Putamen (tissue), 1 donor: ENCODE results near the gene TMEM252.

Experiments used
- DNase-seq: peaks from one replicate; pipeline ENCODE4 v3.0.0-alpha.2; 2016; ENCODE audit warnings: low spot score

Gene TMEM252

GRCh38 chr9:68498816-68499215 is 41.9 kb downstream of the TMEM252 start:
- DNase-seq: no peak

DNA sequence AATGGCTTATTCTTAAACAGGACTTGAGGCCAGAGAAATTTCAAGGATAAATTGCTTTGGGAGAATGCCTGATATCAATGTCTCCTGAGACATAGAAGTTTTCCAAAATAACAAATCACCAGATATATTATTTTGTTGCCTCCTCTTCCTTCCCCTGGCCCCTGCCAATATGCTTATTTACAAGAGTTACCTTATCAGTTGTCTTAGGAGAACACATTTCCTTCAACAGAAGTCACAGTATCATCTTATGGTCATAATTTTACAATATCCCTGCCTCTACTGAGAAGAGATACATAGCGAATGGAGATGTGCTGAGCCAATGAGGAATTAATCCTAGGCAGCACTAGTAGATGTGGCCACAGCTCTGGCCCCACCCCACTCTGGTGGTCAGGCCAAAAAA is 43.1 kb downstream of the TMEM252 start:
- DNase-seq: no peak

DNA sequence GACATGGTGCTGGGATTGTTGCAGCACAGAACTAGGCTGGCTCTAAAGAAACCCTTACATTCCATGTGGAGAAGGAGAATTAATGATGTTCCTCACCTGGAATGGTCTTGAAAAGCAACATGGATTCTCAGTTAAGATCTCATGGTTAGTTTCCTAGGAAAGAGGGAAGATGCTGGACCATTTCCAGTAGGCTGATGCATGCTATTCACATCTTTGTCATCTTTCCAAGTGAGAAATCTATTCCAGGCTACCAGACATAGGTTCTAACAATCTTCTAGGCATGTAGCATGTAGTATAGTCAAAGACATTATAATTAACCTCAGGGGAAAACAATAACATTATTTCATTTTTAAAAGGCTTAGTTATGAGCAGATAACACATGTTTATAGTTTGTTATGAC is 44.3 kb downstream of the TMEM252 start:
- no peak for DNase-seq

GRCh38 chr9:68495247-68495646 is 45.4 kb downstream of the TMEM252 start:
- no peak for DNase-seq

- DNase-seq: no peak
Measured at GRCh38 chr9:68493958-68494577, 46.6 kb downstream of the TMEM252 start.

DNA sequence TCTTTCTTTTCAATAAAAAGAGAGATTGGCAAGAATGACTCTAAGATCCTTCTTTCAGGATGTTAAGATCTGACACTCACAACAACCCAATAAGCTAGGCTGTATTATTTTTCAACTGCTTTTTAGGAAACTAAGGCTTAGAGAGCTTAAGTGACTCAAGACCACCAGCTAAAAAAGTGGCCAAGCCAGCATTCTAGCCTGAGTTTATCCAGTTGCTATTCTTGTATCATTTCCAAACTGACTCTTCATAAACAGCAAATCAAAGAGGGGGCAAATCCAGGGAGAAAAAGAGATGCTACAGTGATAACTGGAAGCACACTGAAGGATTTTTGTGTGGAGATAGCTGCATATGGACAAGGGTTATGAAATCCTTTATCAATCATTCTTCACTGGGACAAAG is 47.1 kb downstream of the TMEM252 start:
- DNase-seq: no peak

GRCh38 chr9:68492806-68493205 is 47.9 kb downstream of the TMEM252 start:
- no peak for DNase-seq

DNA sequence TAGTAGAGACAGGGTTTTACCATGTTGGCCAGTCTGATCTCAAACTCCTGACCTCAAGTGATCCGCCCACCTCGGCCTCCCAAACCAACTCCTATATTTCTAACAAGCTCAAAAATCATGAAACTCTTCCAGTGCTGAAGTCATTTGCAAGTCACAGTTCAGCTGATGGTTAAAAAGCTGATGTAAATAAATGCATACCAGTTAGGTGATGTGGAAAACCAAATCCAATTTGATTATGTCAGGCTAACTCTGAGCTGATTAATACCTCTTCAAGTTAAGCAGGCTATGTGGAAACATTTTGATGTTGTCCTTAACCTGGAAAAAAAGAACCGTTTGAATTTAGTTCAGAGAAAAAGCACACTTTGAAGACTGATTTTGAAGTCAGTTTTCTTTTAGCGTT is 51.0 kb downstream of the TMEM252 start:
- no peak for DNase-seq

- no peak for DNase-seq
Measured at GRCh38 chr9:68488126-68488525, 52.6 kb downstream of the TMEM252 start.
